Mesenchymal stem cell (in vitro differentiated cells and primary cell): Measurements from ENCODE around the gene ZNF429.

Experiments
- DNase-seq: peaks from one replicate; pipeline ENCODE4 v3.0.0-alpha.2; 2013
- H2AFZ ChIP-seq: one replicate; pipeline ENCODE4 v1.6.1; 2013; ENCODE audit warnings: low read depth, mild to moderate bottlenecking, control low read depth, inconsistent platforms, low read length, moderate library complexity
- H2AK5ac ChIP-seq: 2 replicates; pipeline ENCODE4 v1.6.1; 2013; ENCODE audit warnings: low read length, moderate library complexity, mild to moderate bottlenecking, inconsistent platforms; ENCODE audit not compliant: severe bottlenecking
- H2BK120ac ChIP-seq: one replicate; pipeline ENCODE4 v1.6.1; 2013; ENCODE audit warnings: low read depth, mild to moderate bottlenecking, inconsistent platforms, low read length, moderate library complexity
- H2BK12ac ChIP-seq, 2 experiments: one replicate each; pipeline ENCODE4 v1.6.1; 2013; ENCODE audit warnings: inconsistent platforms in 2 of 2, low read length in 2 of 2, mild to moderate bottlenecking in 2 of 2, moderate library complexity in 2 of 2, control low read depth in 1 of 2
- H2BK15ac ChIP-seq: one replicate; pipeline ENCODE4 v1.6.1; 2013; ENCODE audit warnings: mild to moderate bottlenecking, low read depth, inconsistent platforms; ENCODE audit not compliant: poor library complexity, severe bottlenecking
- H2BK5ac ChIP-seq: 2 replicates; pipeline ENCODE4 v1.6.1; 2013; ENCODE audit warnings: low read depth, mild to moderate bottlenecking, low read length, control low read depth, inconsistent platforms; ENCODE audit not compliant: poor library complexity, severe bottlenecking
- H3K14ac ChIP-seq, 2 experiments: one replicate each; pipeline ENCODE4 v1.6.1; 2013; ENCODE audit warnings: inconsistent platforms in 2 of 2, low read length in 2 of 2, control low read depth in 1 of 2, mild to moderate bottlenecking in 1 of 2, moderate library complexity in 1 of 2
- H3K18ac ChIP-seq, 2 experiments: one replicate each; pipeline ENCODE4 v1.6.1; 2013; ENCODE audit warnings: inconsistent platforms in 2 of 2, low read length in 2 of 2, control low read depth in 1 of 2, low read depth in 1 of 2, mild to moderate bottlenecking in 1 of 2
- H3K23ac ChIP-seq, 2 experiments: one replicate each; pipeline ENCODE4 v1.6.1; 2013; ENCODE audit warnings: inconsistent platforms in 2 of 2, low read length in 2 of 2, mild to moderate bottlenecking in 2 of 2, moderate library complexity in 2 of 2, control low read depth in 1 of 2
- H3K27ac ChIP-seq: 2 replicates; pipeline ENCODE4 v1.5.1; 2013; ENCODE audit warnings: mild to moderate bottlenecking, moderate library complexity, low read length, control low read depth, inconsistent platforms; ENCODE audit not compliant: poor library complexity, severe bottlenecking
- H3K27me3 ChIP-seq, 2 experiments: 2 replicates each; pipeline versions ENCODE4 v1.6.1 to v1.7.0; 2013; ENCODE audit warnings: low read length in 2 of 2, mild to moderate bottlenecking in 2 of 2, moderate library complexity in 2 of 2, control low read depth in 1 of 2, inconsistent platforms in 1 of 2; ENCODE audit not compliant: control insufficient read depth in 1 of 2, insufficient read depth in 1 of 2
- H3K36me3 ChIP-seq, 2 experiments: 2 replicates each; pipeline versions ENCODE4 v1.6.1 to v1.7.0; 2013; ENCODE audit warnings: low read length in 2 of 2, control low read depth in 1 of 2, inconsistent platforms in 1 of 2, low read depth in 1 of 2, mild to moderate bottlenecking in 1 of 2; ENCODE audit not compliant: insufficient read depth in 2 of 2, control insufficient read depth in 1 of 2
- H3K4ac ChIP-seq, 2 experiments: one replicate each; pipeline ENCODE4 v1.6.1; 2013; ENCODE audit warnings: inconsistent platforms in 2 of 2, low read length in 2 of 2, mild to moderate bottlenecking in 2 of 2, moderate library complexity in 2 of 2, control low read depth in 1 of 2, low read depth in 1 of 2
- H3K4me1 ChIP-seq: 2 replicates; pipeline ENCODE4 v1.6.1; 2013; ENCODE audit warnings: low read depth, low read length, control low read depth; ENCODE audit not compliant: control insufficient read depth, insufficient read depth
- H3K4me2 ChIP-seq: 2 replicates; pipeline ENCODE4 v1.6.1; 2013; ENCODE audit warnings: low read length, mild to moderate bottlenecking, inconsistent platforms; ENCODE audit not compliant: poor library complexity, severe bottlenecking
- H3K4me3 ChIP-seq, 2 experiments: 2 replicates each; pipeline versions ENCODE4 v1.5.1 to v1.7.0; 2013; ENCODE audit warnings: low read length in 2 of 2, mild to moderate bottlenecking in 2 of 2, control low read depth in 1 of 2, low read depth in 1 of 2; ENCODE audit not compliant: insufficient read depth in 1 of 2
- H3K79me1 ChIP-seq: replicated peaks from 2 replicates; pipeline ENCODE4 v1.6.1; 2013; ENCODE audit warnings: mild to moderate bottlenecking, control low read depth, low read length, inconsistent platforms; ENCODE audit not compliant: poor library complexity, severe bottlenecking
- H3K9ac ChIP-seq: 2 replicates; pipeline ENCODE4 v1.7.0; 2013; ENCODE audit warnings: mild to moderate bottlenecking, low read length, moderate library complexity
- H3K9me3 ChIP-seq: 2 replicates; pipeline ENCODE4 v1.7.0; 2013; ENCODE audit warnings: mild to moderate bottlenecking, low read length; ENCODE audit not compliant: control insufficient read depth
- H4K8ac ChIP-seq: one replicate; pipeline ENCODE4 v1.6.1; 2013; ENCODE audit warnings: inconsistent platforms, mild to moderate bottlenecking, low read length, moderate library complexity
- H4K91ac ChIP-seq: one replicate; pipeline ENCODE4 v1.6.1; 2013; ENCODE audit warnings: mild to moderate bottlenecking, low read length, inconsistent platforms
- WGBS: methylation state at CpG from one replicate; pipeline ENCODE4 v1.1.7; 2013; ENCODE audit warnings: mixed read lengths; 5-methylcytosine and 5-hydroxymethylcytosine counted together

Gene ZNF429

GRCh38 chr19:21581646-21582240 lies 76.3 kb downstream of the ZNF429 start:
- peaks cover 1% of the 10 kb centered on the region for H3K4me1 ChIP-seq
- WGBS, result 74% methylated on average over 1 of the region's 1 CpG
- no peak overlapping the region for H4K8ac ChIP-seq

GRCh38 chr19:21584537-21584936 lies 79.1 kb downstream of the ZNF429 start:
- Histone ChIP-seq H3K4me3 (no peak overlapping the region), H4K8ac (no peak overlapping the region), H2BK5ac (no peak overlapping the region), H3K4me1 (peaks cover 1% of the 10 kb centered on the region), H3K79me1 (no peaks in the 10 kb centered on the region), H2BK12ac (no peak overlapping the region), H2BK15ac (no peak overlapping the region), H4K91ac (no peak overlapping the region), H3K4me2 (no peak overlapping the region), H3K18ac (no peak overlapping the region), H3K14ac (no peak overlapping the region), H3K4ac (no peak overlapping the region), H2BK120ac (no peak overlapping the region), H2AK5ac (no peak overlapping the region), H3K23ac (no peak overlapping the region), H3K36me3 (no peaks in the 10 kb centered on the region), H3K9ac (no peak overlapping the region), H3K9me3 (peaks cover 33% of the 10 kb centered on the region), H2AFZ (no peak overlapping the region), H3K27me3 (no peaks in the 10 kb centered on the region), H3K27ac (no peak overlapping the region)
- WGBS, result 89% methylated on average over 5 of the region's 5 CpGs
- no peak for DNase-seq

More at GRCh38 chr19:21581646-21582240, 76.3 kb downstream of the ZNF429 start:
- no peak overlapping the region for H3K18ac ChIP-seq
- no peak overlapping the region for H2BK5ac ChIP-seq
- H3K79me1 ChIP-seq, result no peaks in the 10 kb centered on the region
- H3K36me3 ChIP-seq, result no peaks in the 10 kb centered on the region
- no peaks in the 10 kb centered on the region for H3K27me3 ChIP-seq
- no peak overlapping the region for H3K14ac ChIP-seq
- H2AFZ ChIP-seq, result no peak overlapping the region
- H2BK12ac ChIP-seq, result no peak overlapping the region
- H3K9ac ChIP-seq, result no peak overlapping the region
- no peak overlapping the region for H3K4me2 ChIP-seq
- H3K27ac ChIP-seq, result no peak overlapping the region
- H3K4me3 ChIP-seq, result peak overlapping the region in 1 of 2 experiments; percentile 24
- no peak overlapping the region for H3K23ac ChIP-seq
- H3K9me3 ChIP-seq, result peaks cover 37% of the 10 kb centered on the region
- no peak overlapping the region for H2BK120ac ChIP-seq
- no peak overlapping the region for H2BK15ac ChIP-seq
- H3K4ac ChIP-seq, result no peak overlapping the region
- H2AK5ac ChIP-seq, result no peak overlapping the region
- no peak for DNase-seq
- no peak overlapping the region for H4K91ac ChIP-seq

- H3K4me1 ChIP-seq, result peaks cover 1% of the 10 kb centered on the region
- H3K4me3 ChIP-seq, result no peak overlapping the region
- H2BK12ac ChIP-seq, result no peak overlapping the region
- H3K27ac ChIP-seq, result no peak overlapping the region
- H2BK5ac ChIP-seq, result no peak overlapping the region
- H3K4me2 ChIP-seq, result no peak overlapping the region
- H3K4ac ChIP-seq, result no peak overlapping the region
- H2AK5ac ChIP-seq, result no peak overlapping the region
- no peak overlapping the region for H2BK120ac ChIP-seq
- H4K8ac ChIP-seq, result no peak overlapping the region
- WGBS, result 78% methylated on average over 12 of the region's 12 CpGs
- H4K91ac ChIP-seq, result no peak overlapping the region
- H3K36me3 ChIP-seq, result no peaks in the 10 kb centered on the region
- H3K23ac ChIP-seq, result no peak overlapping the region
- H3K18ac ChIP-seq, result no peak overlapping the region
- no peak overlapping the region for H2BK15ac ChIP-seq
- H3K9ac ChIP-seq, result no peak overlapping the region
- no peaks in the 10 kb centered on the region for H3K27me3 ChIP-seq
- peaks cover 25% of the 10 kb centered on the region for H3K9me3 ChIP-seq
- H2AFZ ChIP-seq, result peak overlapping the region; percentile 14
- DNase-seq, result no peak
- no peak overlapping the region for H3K14ac ChIP-seq
- no peaks in the 10 kb centered on the region for H3K79me1 ChIP-seq
These were observed 80.0 kb downstream of the ZNF429 start for GRCh38 chr19:21585281-21585890.

GRCh38 chr19:21586311-21587116 lies 81.1 kb downstream of the ZNF429 start:
- Histone ChIP-seq H2AFZ (no peak overlapping the region), H3K79me1 (no peaks in the 10 kb centered on the region), H2BK15ac (no peak overlapping the region), H2BK120ac (no peak overlapping the region), H4K8ac (no peak overlapping the region), H3K4me3 (no peak overlapping the region), H3K4me2 (peak overlapping the region; percentile 54), H2BK5ac (no peak overlapping the region), H3K4me1 (peaks cover 1% of the 10 kb centered on the region), H3K9ac (no peak overlapping the region), H3K27me3 (no peaks in the 10 kb centered on the region), H2AK5ac (no peak overlapping the region), H4K91ac (no peak overlapping the region), H3K14ac (no peak overlapping the region), H3K4ac (no peak overlapping the region), H3K27ac (no peak overlapping the region), H3K9me3 (peaks cover 15% of the 10 kb centered on the region), H3K18ac (no peak overlapping the region), H3K36me3 (no peaks in the 10 kb centered on the region), H2BK12ac (no peak overlapping the region), H3K23ac (no peak overlapping the region)
- 6% methylated on average over 66 of the region's 72 CpGs for WGBS
- no peak for DNase-seq
